GM19240 (cell line): ENCODE data around the gene NSF.
"Not testable (repeated sequence)": the region's sequence is repeated elsewhere in the genome, so short reads cannot be mapped to it uniquely, and the experiment has no call there.

Experiments
- DNase-seq: peaks from one replicate; pipeline ENCODE4 v3.0.0; 2011; ENCODE audit warnings: low spot score; ENCODE audit not compliant: insufficient read length

NSF gene

DNA sequence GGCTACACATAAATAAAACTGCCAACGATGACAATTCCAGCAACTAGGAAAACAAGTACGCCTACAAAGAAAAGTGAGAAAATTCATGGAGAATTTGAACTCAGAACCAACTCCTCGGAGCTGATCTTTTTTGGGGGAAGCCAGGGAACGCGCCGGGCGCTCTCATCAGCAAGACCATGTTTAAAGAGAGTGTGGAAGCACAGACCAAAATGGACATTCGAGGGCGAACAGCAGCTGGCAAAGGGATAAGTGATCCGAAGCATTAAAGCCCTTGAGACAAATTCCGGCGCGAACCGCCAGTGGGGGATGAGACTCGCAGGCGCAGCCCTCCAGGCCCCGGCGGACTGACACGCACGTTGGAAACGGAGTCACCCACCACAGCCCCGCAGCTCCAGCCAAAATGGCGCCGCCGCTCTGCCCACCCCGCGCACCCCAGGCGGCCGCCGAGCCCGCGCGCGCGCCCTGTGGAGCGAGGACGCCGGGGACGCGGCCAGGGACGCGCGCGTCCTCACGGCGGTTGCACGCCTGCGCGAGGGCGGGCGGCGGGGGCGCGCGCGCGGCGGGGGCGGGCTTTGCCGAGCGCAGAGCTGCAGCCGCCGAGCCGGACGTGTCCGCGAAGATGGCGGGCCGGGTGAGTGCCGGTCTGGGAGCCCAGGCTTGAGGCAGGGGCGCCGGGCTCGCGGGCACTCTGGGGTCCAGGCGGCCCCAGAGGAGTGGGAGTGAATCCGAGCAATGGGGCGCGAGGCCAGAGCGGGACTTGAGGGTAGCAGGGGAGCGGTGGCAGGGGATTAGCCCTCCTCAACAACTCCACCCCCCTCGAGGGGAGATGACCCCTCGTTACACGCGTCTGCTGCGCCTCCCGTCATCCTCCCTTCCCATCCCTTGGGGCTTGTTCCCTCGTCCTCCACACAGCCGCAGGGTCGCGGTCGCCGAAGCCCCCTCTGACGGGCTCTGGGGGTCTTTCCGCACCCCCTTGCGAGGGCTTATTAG, at the start of gene NSF:
TSS of gene NSF (plus strand) at position 513 of the 990 bp plus-strand sequence. CDS start at position 620, 107 bp downstream.
- DNase-seq: not testable (repeated sequence)

DNA sequence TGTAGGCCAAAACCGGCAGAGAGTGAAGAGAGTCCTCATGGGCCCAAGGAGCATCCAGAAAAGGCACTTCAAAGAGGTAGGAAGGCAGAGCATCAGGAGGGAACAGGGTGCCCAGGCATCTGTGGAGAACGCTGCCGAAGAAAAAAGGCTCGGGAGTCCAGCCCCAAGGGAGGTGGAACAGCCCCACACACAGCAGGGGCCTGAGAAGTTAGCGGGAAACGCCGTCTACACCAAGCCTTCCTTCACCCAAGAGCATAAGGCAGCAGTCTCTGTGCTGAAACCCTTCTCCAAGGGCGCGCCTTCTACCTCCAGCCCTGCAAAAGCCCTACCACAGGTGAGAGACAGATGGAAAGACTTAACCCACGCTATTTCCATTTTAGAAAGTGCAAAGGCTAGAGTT, 41.9 kb upstream of the NSF start:
- not testable (repeated sequence) for DNase-seq

DNA sequence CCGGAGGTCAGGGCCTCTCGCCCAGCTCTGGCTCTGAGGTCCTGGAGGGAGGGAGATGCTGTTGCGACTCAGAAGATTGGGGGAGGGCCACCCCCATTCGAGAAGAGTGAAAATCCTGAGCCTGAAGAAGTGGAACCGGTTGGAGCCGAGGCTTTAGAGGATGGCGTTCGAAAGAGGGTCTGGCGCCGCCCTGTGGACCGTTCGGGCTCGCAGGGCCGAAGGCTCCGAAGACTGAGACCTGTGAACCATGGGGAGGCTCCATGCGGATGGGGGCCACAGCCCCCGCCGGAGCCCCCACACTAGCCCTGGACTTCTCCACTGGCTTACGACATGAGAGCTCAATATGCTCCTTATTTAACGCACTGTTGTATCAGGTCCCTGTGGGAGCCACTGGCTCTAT, 31.3 kb upstream of the NSF start:
- not testable (repeated sequence) for DNase-seq

DNA sequence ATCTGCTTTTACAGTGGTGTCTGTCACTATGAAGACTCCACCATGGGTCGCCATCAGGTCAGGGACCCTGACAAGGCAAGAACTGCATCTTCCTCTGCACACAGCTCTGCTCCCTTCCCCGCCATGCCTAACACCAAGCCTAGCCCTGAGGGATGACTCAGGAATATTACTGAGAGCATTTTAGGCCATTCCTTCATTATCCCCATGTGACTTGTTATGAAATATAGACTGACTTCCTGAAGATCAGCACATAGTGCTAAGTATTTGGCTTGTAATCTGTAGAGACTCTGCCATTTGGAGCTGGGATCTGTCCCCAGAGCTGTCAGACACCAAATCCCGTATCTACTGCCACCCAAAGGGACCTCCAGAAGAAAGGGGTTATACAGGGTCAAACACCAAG, 30.4 kb upstream of the NSF start:
- not testable (repeated sequence) for DNase-seq

DNA sequence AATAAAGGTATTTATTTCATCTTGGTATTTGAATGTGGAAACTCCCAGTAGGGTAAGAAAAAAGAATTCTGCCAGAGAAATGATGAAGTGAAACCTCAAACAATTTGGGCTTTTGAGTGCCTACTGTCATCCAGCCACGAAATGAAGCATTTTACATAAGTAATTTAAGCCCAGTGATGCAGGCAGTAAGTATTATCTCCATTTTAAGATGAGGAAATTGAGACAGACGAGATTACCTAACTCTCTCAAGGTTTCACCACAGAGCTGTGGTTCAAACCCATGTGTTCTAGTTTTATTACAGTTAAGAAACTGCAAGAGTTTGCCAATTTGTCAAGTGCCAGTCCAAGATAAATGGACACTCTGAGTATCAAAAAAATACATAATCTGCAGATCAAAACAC, 24.2 kb upstream of the NSF start:
- DNase-seq: not testable (repeated sequence)

DNA sequence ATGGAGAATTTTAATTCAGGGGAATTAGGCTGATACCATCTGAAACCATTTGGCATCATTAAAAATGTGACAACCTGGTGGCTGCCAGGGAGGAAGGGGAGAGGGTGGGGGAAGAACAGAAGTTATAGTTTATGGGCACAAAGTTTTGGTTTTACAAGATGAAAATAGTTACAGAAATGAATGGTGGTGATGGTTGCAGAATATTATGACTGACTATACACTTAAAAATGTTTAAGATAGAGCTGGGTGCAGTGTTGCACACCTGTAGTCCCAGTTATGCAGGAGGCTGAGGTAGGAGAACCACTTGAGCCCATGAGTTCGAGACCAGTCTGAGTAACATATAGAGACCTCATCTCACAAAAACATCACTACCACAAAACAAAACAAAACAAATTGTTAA, 23.5 kb upstream of the NSF start:
- not testable (repeated sequence) for DNase-seq

DNA sequence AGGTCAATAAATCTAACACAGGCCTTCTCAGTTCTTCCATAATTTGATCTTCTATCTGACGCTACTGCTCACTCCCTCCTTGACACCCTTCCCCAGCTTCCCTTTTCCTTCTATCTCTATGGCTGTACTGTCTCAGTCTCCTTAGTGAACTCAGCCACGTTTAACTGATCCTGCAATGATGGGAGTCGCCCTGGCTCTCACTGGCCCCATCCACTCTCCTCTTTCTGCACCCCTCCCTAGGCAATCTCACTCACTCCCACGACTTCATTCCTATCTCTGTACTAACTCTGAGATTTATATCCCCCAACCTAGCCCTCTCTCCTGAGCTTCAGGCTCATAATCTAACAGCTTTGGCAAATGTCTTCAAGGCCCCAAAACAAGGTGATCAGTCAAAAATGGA, 18.7 kb upstream of the NSF start:
- DNase-seq: not testable (repeated sequence)

DNA sequence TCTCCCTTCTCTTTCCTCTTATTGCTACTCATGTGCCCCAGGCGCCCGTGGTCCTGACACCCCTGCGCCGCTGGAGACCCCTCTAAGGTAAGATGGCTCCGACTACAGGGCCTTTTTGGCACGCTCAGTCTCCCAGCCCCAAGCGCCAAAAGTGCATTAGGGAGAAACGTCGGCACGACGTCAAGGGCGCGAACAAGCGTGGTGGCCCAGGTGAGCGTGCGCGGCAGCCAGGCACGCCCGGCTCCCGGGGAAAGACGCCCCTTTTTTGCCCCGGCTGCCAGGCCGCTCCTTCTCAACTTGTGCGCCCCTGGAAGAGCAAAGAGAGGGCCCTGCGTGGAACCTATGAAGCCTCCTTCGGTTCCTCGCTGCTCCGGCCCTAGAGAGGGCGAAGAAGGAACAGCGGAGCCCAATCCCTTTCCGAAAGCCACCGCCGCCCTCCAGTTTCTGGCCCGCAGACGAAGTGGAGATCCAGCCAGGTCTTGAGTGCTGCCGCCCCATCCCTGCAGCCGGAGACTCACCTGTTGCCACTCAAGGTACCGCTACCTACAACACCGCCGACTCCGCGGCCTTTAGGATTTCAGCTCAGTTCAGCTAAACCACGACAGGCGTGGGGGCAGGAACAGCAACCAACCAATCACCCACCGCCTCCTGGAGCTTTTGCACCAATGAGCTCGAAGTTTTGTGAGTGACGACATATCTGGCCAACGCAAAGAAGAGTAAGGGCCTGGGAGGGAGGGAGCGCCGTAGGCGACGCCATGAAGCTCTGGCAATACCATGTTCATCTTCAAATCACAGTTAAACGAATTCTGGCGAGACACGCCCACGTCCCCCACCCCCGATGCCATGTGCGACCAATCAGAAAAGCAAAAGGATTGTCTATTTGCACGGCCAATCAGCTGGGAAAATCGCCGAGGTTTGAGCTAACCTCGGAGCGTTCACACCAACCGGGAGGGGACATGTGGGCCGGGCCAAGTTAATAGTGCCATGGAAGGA, 11.1 kb upstream of the NSF start, which contains the start of gene ARL17A:
TSS of gene ARL17A (minus strand) at position 609 of the 993 bp plus-strand sequence. CDS start 3,369 bp downstream, outside the sequence.
- not testable (repeated sequence) for DNase-seq

DNA sequence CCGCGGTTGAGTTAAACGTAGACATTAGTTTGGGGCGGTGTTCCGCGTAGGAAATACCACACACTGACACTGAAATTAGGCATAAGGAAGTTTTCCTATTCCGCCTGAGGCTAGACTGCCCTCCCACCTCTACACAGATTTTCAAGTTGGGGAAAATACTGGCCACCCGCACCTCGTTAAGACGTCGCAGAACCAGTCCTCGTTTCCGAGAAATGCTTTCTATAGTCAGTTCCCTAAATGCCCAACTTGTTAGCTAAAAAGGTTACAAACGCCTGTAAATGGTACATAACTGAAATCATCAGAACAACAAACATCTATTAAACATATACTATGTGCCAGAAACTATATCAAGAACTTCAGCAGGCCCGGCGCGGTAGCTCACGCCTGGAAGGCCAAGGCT, 10.4 kb upstream of the NSF start:
- DNase-seq: not testable (repeated sequence)

DNA sequence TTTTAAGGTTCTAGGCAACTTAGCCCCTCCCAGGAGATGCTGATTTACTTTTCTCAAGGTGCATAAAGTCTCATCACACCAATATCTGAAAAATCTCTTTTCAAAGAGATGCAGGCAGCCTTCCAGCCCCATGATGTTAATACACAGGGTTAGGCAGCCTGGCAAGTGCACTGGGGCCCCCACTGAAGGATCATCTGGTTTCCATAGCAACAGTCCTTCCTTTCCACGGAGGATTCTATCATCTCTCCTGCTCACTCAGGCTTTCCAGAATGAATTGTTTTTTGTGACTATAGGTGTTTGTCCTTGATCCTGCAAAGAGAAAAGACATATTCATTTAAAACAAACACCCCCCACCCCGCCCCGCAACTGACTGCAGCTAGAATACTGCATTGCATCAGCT, 5.0 kb upstream of the NSF start:
- DNase-seq: not testable (repeated sequence)

DNA sequence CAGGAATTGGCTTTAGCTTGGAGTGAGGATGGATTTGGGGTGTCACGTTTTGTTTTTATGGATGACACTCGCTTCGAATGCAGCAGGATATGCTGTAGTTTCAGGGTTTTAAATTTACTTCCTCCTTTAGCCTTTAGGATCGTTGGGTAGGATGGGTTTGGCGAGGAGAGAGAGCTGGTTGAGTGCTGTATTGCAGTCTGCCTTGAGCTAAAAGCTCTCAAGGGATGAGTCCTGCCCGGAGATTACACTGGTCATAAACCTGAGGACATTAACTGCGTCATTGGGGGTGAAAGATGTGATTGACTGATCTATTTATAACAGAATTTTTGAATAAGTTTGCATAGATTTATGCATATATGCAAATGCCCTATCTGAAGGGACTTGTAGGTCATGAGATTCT, 863 bp downstream of the NSF start:
- DNase-seq: not testable (repeated sequence)

DNA sequence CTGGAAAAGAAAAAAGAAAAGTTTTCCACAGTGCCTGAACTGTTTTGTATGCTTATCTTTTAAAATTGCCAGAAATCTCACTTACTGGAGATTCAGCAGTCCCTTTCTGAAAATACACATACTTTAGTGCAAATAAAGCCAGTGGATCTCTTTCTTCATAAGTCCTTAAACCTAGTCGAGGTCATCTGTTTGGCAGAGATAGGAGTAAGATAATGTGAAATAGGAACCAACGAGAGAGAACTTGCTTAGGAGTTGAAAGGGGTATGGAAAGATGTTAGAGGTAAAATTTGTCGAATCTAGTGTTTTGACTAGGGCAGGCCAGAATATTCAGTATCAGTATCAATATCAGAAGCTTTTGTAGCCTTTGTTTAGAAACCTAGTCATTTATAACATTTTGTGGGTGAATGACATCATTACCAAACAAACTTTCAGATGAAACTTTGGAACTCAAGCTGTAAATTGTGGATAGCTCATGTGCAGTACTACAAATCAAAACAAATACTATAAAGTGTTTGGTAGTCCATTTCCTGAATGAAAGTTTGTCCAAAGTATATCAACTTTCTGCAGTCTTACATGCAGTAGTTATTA, 8.0 kb downstream of the NSF start:
- DNase-seq: not testable (repeated sequence)

DNA sequence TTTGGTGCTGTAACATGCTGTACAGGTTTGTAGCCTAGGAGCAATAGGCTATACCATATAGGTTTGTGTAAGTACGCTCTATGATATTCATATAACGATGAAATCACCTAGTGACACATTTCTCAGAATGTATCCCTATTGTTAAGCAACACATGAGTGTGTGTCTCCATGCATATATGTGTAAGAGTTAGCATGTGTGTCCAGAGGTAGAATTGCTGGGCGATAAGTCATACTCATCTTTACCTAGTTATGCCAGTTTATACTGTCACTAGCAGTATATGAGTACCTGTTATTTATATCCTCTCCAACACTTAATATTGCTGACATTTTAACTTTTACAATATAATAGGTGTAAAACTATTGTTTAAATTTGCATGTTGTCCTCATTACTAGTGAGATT, 10.3 kb downstream of the NSF start:
- not testable (repeated sequence) for DNase-seq

DNA sequence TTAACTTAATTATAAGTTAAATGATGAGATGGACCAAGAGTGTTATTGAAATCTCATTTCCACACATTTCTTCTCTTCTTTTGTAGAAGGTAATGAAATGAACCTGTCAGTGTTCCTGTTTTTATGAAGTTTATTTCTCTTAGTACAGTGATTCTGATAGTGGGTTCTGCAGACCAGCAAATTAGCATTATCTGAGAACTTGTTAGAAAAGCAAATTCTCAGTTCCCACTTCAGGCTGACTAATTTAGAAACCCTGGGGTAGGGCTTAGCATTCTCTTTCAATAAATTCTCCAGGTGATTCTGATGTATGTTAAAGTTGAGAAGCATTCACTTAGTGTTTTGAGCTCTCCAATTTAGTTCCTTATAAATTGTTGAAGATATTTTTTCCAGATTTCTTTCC, 12.7 kb downstream of the NSF start:
- not testable (repeated sequence) for DNase-seq

DNA sequence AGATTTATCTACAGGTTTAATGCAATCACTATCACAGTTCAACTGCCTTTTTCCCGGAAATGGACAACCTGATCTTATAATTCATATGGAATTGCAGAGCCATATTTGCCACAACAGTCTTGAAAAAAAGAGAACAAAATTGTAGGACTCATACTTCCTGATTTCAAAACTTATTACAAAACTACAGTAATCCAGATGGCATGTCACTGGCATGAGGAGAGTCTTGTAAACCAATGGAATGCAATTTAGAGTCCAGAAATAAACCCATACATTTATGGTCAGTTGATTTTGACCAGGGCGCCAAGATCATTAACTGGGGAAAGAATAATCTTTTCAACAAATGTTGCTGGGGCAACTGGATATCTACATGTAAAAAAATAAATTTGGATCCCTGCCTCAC, 20.8 kb downstream of the NSF start:
- DNase-seq: not testable (repeated sequence)

DNA sequence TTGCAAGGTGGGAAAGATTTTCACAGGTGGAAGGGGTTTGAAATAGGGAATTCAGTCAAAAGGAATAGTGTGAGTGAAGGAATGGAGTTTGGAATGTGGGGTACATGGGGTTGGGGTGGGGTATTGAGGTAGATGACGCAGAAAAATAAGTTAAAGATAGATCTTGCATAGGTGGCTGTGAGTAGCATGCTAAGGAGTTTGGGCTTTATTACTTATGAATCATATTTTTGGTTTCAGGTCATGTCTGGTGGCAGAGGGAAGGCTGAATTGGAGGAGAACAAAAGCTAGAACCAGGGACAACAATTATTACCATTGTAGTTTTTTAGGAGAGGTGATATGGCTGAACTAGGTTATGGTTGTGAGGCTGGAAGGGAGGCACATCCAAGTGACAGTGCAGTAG, 23.4 kb downstream of the NSF start:
- DNase-seq: not testable (repeated sequence)

DNA sequence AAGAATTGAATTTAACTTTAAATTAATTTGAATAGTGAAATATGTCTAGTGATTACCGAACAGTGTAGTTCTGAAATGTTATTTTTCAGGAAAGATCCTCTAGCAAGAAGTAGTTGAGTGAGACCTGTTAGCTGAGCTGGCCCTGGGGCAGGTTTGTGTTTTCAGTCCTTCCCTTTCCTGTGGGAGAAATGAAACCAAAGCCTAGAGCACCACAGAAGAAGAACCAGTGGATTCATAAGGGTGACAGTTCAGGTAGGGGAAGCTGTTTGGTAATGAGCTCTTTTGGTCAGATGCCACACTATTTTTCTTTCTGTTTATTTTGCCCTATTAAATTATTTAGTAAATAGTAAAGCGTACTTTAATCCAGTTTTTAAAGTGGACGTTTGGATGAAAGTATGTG, 26.7 kb downstream of the NSF start:
- not testable (repeated sequence) for DNase-seq

DNA sequence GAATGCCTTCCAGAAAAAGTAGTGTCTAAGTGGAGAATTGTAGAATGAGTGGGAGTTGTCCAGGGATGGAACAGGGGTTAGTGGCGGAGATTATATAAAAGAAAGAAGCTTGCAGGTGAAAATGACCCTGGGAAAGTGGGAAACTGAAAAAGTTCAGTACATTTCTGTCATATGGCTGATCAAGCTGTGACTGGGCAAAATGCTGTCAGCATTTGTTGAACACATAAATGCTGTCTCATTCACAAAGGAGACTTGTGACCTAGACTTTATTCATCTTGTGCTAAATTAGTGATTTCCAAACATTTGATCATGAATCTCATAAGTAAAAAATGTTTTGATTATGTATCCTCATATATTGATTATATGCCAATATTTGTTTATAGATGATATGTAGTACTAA, 28.5 kb downstream of the NSF start:
- DNase-seq: not testable (repeated sequence)

DNA sequence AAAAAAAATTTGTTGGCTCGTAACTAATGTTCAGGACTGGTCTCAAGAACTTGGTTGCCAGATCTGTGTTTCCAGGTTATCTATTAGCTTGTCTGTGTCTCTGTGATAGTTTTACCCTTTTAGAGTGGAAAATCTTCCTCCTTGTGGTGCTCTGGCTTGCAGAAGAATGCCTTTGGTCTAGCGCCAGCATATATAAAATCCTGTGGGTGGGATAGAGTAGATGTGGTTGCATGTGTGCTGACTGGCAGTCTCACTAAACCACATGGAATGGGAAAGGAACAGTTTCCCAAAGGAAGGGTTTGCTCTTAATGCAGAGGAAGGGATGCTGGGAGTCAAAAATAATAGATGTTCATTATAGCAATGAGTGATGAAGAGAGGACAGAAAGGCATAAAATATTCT, 33.3 kb downstream of the NSF start:
- not testable (repeated sequence) for DNase-seq

DNA sequence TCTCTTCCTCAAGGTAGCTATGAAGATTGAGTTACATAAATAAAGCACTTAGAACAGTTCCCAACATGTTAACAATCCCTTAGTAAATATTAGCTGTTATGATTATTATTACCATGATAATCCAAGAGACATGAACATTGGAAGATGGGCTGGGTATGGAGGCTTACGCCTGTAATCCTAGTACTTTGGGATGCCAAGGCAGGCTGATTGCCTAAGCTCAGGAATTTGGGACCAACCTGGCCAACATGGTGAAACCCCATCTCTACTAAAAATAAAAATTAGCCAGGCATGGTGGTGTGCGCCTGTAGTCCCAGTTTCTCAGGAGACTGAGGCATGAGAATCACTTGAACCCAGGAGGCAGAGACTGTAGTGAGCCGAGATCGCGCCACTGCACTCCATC, 34.3 kb downstream of the NSF start:
- not testable (repeated sequence) for DNase-seq

DNA sequence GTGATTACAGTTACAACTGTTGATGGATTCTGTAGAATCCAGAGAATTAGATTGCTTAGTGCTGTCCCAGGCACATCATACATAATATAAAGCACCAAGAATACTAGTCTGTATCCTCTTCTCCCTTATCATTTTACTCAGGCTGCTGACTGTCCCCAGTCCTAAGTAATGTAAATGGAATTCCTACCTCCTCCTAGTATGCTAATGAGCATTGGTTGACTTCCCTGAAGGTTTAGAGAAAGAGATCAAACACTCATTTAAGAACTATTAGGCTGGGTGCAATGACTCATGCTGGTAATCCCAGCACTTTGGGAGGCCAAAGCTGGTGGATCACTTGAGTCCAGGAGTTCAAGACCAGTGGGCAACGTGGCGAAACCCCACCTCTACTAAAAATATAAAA, 37.0 kb downstream of the NSF start:
- DNase-seq: not testable (repeated sequence)
